ENCODE results near the gene DLEC1.

GRCh38 chr3:37991109-37991508 is 47.9 kb upstream of the DLEC1 start:
- TF ChIP-seq TAF1 (IDR thresholded peaks at IDR 0.05; ENCODE audit: borderline replicate concordance, insufficient read depth, low read length) (no peak), REST (IDR thresholded peaks at IDR 0.05; ENCODE audit: insufficient read depth in 1 of 2, low read depth in 2 of 2, low read length in 2 of 2) (no peak), SIN3A (IDR thresholded peaks at IDR 0.05; ENCODE audit: borderline replicate concordance, insufficient read depth, low read length) (no peak), POLR2AphosphoS5 (IDR thresholded peaks at IDR 0.05; ENCODE audit: low read depth, low read length) (no peak)

Measured in PFSK-1 (cell line).